Activated CD4-positive, alpha-beta T cell treated with anti-CD3 and anti-CD28 coated beads for 36 hours (primary cell): Measurements from ENCODE around the gene TXNL4A. TPM values are rescaled to one million over a fixed set of nuclear protein-coding genes. Genes with fewer than 3 reads are reported as not detected.

Experiments
- ATAC-seq: fragments of 200-7000 bp; cut with Tn5 transposase; one replicate; pipeline ENCODE4 v1.10.0; 2021; ENCODE audit warnings: mild to moderate bottlenecking, moderate library complexity
- CTCF ChIA-PET: fragments of 350-600 bp; sonication (Branson Sonifier 250); formaldehyde crosslinking; loops from one replicate; lab custom pipeline; 2021; ENCODE audit warnings: antibody characterized with exemption; lab: Charles Lee
- POLR2A ChIA-PET: fragments of 350-600 bp; sonication (Branson Sonifier 250); formaldehyde crosslinking; loops from one replicate; lab custom pipeline; 2021; ENCODE audit warnings: antibody characterized with exemption, inconsistent platforms; lab: Charles Lee
- DNase-seq: peaks from one replicate; pipeline ENCODE4 v3.0.0-alpha.2; 2020
- H3K27ac Mint-ChIP-seq: one replicate; pipeline ENCODE4 v1.8.0; 2021; ENCODE audit warnings: mixed read lengths
- H3K27me3 Mint-ChIP-seq: one replicate; pipeline ENCODE4 v1.8.0; 2021; ENCODE audit warnings: mixed read lengths
- H3K36me3 Mint-ChIP-seq: one replicate; pipeline ENCODE4 v1.8.0; 2021; ENCODE audit warnings: low read depth, mixed read lengths
- H3K4me1 Mint-ChIP-seq: one replicate; pipeline ENCODE4 v1.8.0; 2021; ENCODE audit warnings: mixed read lengths
- H3K4me3 Mint-ChIP-seq: one replicate; pipeline ENCODE4 v1.8.0; 2021; ENCODE audit warnings: mild to moderate bottlenecking, moderate library complexity, mixed read lengths
- H3K9me3 Mint-ChIP-seq: one replicate; pipeline ENCODE4 v1.8.0; 2021; ENCODE audit warnings: low read depth, mixed read lengths
- intact Hi-C, 2 experiments: fragments of 100-400 bp; cut with DNase I in 1 of 2; cut with micrococcal nuclease in 1 of 2; formaldehyde crosslinking; loops; one replicate each; pipeline versions ENCODE4 v1.14.2 to v1.15.1; 2022 to 2024; cut with DNase I, micrococcal nuclease
- total RNA-seq, 2 experiments: library from RNA; stranded (reverse); gene quantifications; one replicate each; pipeline ENCODE4 v1.2.3, GENCODE V29; 2021

The TXNL4A gene
- total RNA-seq, 2 experiments from 2014 or later = 150 to 194 TPM

GRCh38 chr18:79975985-79976680 lies 12.2 kb downstream of the TXNL4A start:
- ChIA-PET CTCF (no interaction called here), POLR2A (no interaction called here)
- Mint-ChIP-seq H3K36me3 (peaks cover 57% of the 10 kb centered on the region), H3K27ac (peak overlapping the region; percentile 2), H3K4me3 (no peak overlapping the region), H3K27me3 (no peaks in the 10 kb centered on the region), H3K9me3 (no peaks in the 10 kb centered on the region), H3K4me1 (peaks cover 20% of the 10 kb centered on the region)
- ATAC-seq (no peak), DNase-seq (no peak)
- intact Hi-C loops = loop anchor here in 1 of 2 experiments (5.0 kb wide), 1 partner anchor 174 kb away; no protein-coding TSS in a partner anchor

GRCh38 chr18:79975043-79975442 lies 13.3 kb downstream of the TXNL4A start:
- H3K27ac Mint-ChIP-seq = no peak overlapping the region
- ATAC-seq = no peak

GRCh38 chr18:79974025-79974654 lies 14.2 kb downstream of the TXNL4A start:
- ChIA-PET CTCF (no interaction called here), POLR2A (no interaction called here)
- ATAC-seq = no peak
- H3K9me3 Mint-ChIP-seq = no peaks in the 10 kb centered on the region
- H3K4me3 Mint-ChIP-seq = no peak overlapping the region
- no peak for DNase-seq
- peaks cover 57% of the 10 kb centered on the region for H3K36me3 Mint-ChIP-seq
- intact Hi-C loops = no loop called here
- no peak overlapping the region for H3K27ac Mint-ChIP-seq
- no peaks in the 10 kb centered on the region for H3K27me3 Mint-ChIP-seq
- H3K4me1 Mint-ChIP-seq = peaks cover 5% of the 10 kb centered on the region

More at GRCh38 chr18:79975043-79975442, 13.3 kb downstream of the TXNL4A start:
- POLR2A ChIA-PET = no interaction called here
- no peak overlapping the region for H3K4me3 Mint-ChIP-seq
- intact Hi-C loops = loop anchor here in 1 of 2 experiments (5.0 kb wide), 1 partner anchor 173 kb away; no protein-coding TSS in a partner anchor
- peaks cover 60% of the 10 kb centered on the region for H3K36me3 Mint-ChIP-seq
- H3K27me3 Mint-ChIP-seq = no peaks in the 10 kb centered on the region
- CTCF ChIA-PET = no interaction called here
- H3K9me3 Mint-ChIP-seq = no peaks in the 10 kb centered on the region
- H3K4me1 Mint-ChIP-seq = peaks cover 12% of the 10 kb centered on the region
- no peak for DNase-seq

GRCh38 chr18:79973517-79973916 lies 14.8 kb downstream of the TXNL4A start:
- POLR2A ChIA-PET = no interaction called here

GRCh38 chr18:79972720-79973119 lies 15.6 kb downstream of the TXNL4A start:
- H3K27ac Mint-ChIP-seq = no peak overlapping the region
- DNase-seq (no peak), ATAC-seq (no peak)
- H3K36me3 Mint-ChIP-seq = peaks cover 52% of the 10 kb centered on the region
- intact Hi-C loops = no loop called here
- H3K27me3 Mint-ChIP-seq = no peaks in the 10 kb centered on the region
- ChIA-PET POLR2A (interaction anchor here (0.6 kb wide), 1 partner anchor 10 kb away, joined by 3 read pairs; no protein-coding TSS in a partner anchor), CTCF (interaction anchor here (0.8 kb wide), 1 partner anchor 12 kb away, joined by 3 read pairs; no protein-coding TSS in a partner anchor)
- H3K9me3 Mint-ChIP-seq = no peaks in the 10 kb centered on the region
- H3K4me1 Mint-ChIP-seq = peaks cover under 1% of the 10 kb centered on the region
- H3K4me3 Mint-ChIP-seq = no peak overlapping the region

More at GRCh38 chr18:79973517-79973916, 14.8 kb downstream of the TXNL4A start:
- Mint-ChIP-seq H3K9me3 (no peaks in the 10 kb centered on the region), H3K27me3 (no peaks in the 10 kb centered on the region), H3K4me3 (no peak overlapping the region), H3K4me1 (peaks cover 4% of the 10 kb centered on the region), H3K27ac (no peak overlapping the region), H3K36me3 (peaks cover 55% of the 10 kb centered on the region)
- intact Hi-C loops = no loop called here
- DNase-seq (no peak), ATAC-seq (no peak)
- CTCF ChIA-PET = interaction anchor here (0.8 kb wide), 1 partner anchor 11 kb away, joined by 3 read pairs; no protein-coding TSS in a partner anchor

- ChIA-PET POLR2A (no interaction called here), CTCF (no interaction called here)
- H3K9me3 Mint-ChIP-seq = no peaks in the 10 kb centered on the region
- DNase-seq (no peak), ATAC-seq (no peak)
- H3K27me3 Mint-ChIP-seq = no peaks in the 10 kb centered on the region
- H3K4me1 Mint-ChIP-seq = no peaks in the 10 kb centered on the region
- H3K27ac Mint-ChIP-seq = no peak overlapping the region
- no peak overlapping the region for H3K4me3 Mint-ChIP-seq
- intact Hi-C loops = no loop called here
- peaks cover 53% of the 10 kb centered on the region for H3K36me3 Mint-ChIP-seq
These were observed 16.4 kb downstream of the TXNL4A start for GRCh38 chr18:79971986-79972385.

GRCh38 chr18:79971211-79971952 lies 17.0 kb downstream of the TXNL4A start:
- intact Hi-C loops = no loop called here
- ChIA-PET CTCF (no interaction called here), POLR2A (interaction anchor here (0.6 kb wide), 1 partner anchor 13 kb away, joined by 3 read pairs; no protein-coding TSS in a partner anchor)
- no peak overlapping the region for H3K27ac Mint-ChIP-seq
- DNase-seq (no peak), ATAC-seq (no peak)
- peaks cover 55% of the 10 kb centered on the region for H3K36me3 Mint-ChIP-seq
- H3K4me3 Mint-ChIP-seq = no peak overlapping the region
- peaks cover 3% of the 10 kb centered on the region for H3K4me1 Mint-ChIP-seq
- no peaks in the 10 kb centered on the region for H3K27me3 Mint-ChIP-seq
- no peaks in the 10 kb centered on the region for H3K9me3 Mint-ChIP-seq

GRCh38 chr18:79970419-79971133 lies 17.8 kb downstream of the TXNL4A start:
- no peak overlapping the region for H3K27ac Mint-ChIP-seq
- H3K27me3 Mint-ChIP-seq = no peaks in the 10 kb centered on the region
- H3K9me3 Mint-ChIP-seq = no peaks in the 10 kb centered on the region
- ATAC-seq = no peak
- intact Hi-C loops = no loop called here
- DNase-seq = no peak
- peaks cover 4% of the 10 kb centered on the region for H3K4me1 Mint-ChIP-seq
- POLR2A ChIA-PET = interaction anchor here (0.6 kb wide), 1 partner anchor 14 kb away, joined by 3 read pairs; no protein-coding TSS in a partner anchor
- CTCF ChIA-PET = no interaction called here
- peaks cover 52% of the 10 kb centered on the region for H3K36me3 Mint-ChIP-seq
- no peak overlapping the region for H3K4me3 Mint-ChIP-seq

GRCh38 chr18:79965119-79965902 lies 23.1 kb downstream of the TXNL4A start:
- ATAC-seq (peak; percentile 19), DNase-seq (peak; percentile 59)
- Mint-ChIP-seq H3K27me3 (peaks cover 2% of the 10 kb centered on the region), H3K36me3 (peaks cover 13% of the 10 kb centered on the region), H3K4me3 (peak overlapping the region; percentile 71), H3K27ac (peak overlapping the region; percentile 80), H3K9me3 (no peaks in the 10 kb centered on the region), H3K4me1 (peaks cover 33% of the 10 kb centered on the region)
- intact Hi-C loops = loop anchor here in 1 of 2 experiments (2.0 to 10.0 kb wide), 2 partner anchors 287 to 571 kb away; partner anchors contain the start of genes CTDP1 and NFATC1
- ChIA-PET CTCF (interaction anchor here (0.6 to 0.7 kb wide), 3 partner anchors 71 to 351 kb away, joined by 3 to 5 read pairs (median 3); no protein-coding TSS in a partner anchor), POLR2A (interaction anchor here (0.6 kb wide), 1 partner anchor 1426 kb away, joined by 3 read pairs; no protein-coding TSS in a partner anchor)
